ENCODE results near the gene HBD.

Gene HBD

GRCh38 chr11:5231111-5231510 lies 3.2 kb downstream of the HBD start:
- DNase-seq: no peak

- DNase-seq: no peak
Measured at GRCh38 chr11:5230266-5230665, 4.0 kb downstream of the HBD start.

GRCh38 chr11:5229796-5230195 lies 4.5 kb downstream of the HBD start:
- DNase-seq: no peak

GRCh38 chr11:5229356-5229755 lies 4.9 kb downstream of the HBD start:
- no peak for DNase-seq

- DNase-seq: no peak
Measured at GRCh38 chr11:5228124-5228523, 6.2 kb downstream of the HBD start.

GRCh38 chr11:5227681-5228080 lies 6.6 kb downstream of the HBD start:
- no peak for DNase-seq

GRCh38 chr11:5226732-5227310 lies 7.5 kb downstream of the HBD start, which contains the start of gene HBB:
Gene HBB, minus strand, starts transcription at chr11:5227071. Its CDS starts 50 bp downstream, at chr11:5227021.
- DNase-seq: no peak

GRCh38 chr11:5225480-5225871 lies 8.8 kb downstream of the HBD start:
- no peak for DNase-seq

- DNase-seq: no peak
Measured at GRCh38 chr11:5224538-5225479, 9.5 kb downstream of the HBD start.

- DNase-seq: no peak
Measured at GRCh38 chr11:5223686-5224085, 10.6 kb downstream of the HBD start.

- DNase-seq: no peak
Measured at GRCh38 chr11:5223146-5223545, 11.1 kb downstream of the HBD start.

GRCh38 chr11:5210376-5210885 lies 23.9 kb downstream of the HBD start:
- DNase-seq: no peak

- DNase-seq: no peak
Measured at GRCh38 chr11:5204787-5205186, 29.5 kb downstream of the HBD start.

- no peak for DNase-seq
Measured at GRCh38 chr11:5203366-5203765, 30.9 kb downstream of the HBD start.

GRCh38 chr11:5200582-5200981 lies 33.7 kb downstream of the HBD start, which contains the start of gene OR51V1:
Gene OR51V1, minus strand, starts transcription at chr11:5200682. Its CDS starts 0 bp downstream, at chr11:5200682.
- no peak for DNase-seq

- DNase-seq: no peak
Measured at GRCh38 chr11:5198285-5198684, 36.0 kb downstream of the HBD start.

GRCh38 chr11:5197536-5197935 lies 36.7 kb downstream of the HBD start:
- no peak for DNase-seq

GRCh38 chr11:5196731-5197130 lies 37.6 kb downstream of the HBD start:
- no peak for DNase-seq

- no peak for DNase-seq
Measured at GRCh38 chr11:5196067-5196466, 38.2 kb downstream of the HBD start.

GRCh38 chr11:5192738-5193137 lies 41.5 kb downstream of the HBD start:
- DNase-seq: no peak

- no peak for DNase-seq
Measured at GRCh38 chr11:5188201-5188600, 46.1 kb downstream of the HBD start.
